Measurements from ENCODE around the gene UNC5B.
A peak's percentile ranks its signal among the peaks of the same experiment; 100 is the strongest.

The UNC5B gene

DNA sequence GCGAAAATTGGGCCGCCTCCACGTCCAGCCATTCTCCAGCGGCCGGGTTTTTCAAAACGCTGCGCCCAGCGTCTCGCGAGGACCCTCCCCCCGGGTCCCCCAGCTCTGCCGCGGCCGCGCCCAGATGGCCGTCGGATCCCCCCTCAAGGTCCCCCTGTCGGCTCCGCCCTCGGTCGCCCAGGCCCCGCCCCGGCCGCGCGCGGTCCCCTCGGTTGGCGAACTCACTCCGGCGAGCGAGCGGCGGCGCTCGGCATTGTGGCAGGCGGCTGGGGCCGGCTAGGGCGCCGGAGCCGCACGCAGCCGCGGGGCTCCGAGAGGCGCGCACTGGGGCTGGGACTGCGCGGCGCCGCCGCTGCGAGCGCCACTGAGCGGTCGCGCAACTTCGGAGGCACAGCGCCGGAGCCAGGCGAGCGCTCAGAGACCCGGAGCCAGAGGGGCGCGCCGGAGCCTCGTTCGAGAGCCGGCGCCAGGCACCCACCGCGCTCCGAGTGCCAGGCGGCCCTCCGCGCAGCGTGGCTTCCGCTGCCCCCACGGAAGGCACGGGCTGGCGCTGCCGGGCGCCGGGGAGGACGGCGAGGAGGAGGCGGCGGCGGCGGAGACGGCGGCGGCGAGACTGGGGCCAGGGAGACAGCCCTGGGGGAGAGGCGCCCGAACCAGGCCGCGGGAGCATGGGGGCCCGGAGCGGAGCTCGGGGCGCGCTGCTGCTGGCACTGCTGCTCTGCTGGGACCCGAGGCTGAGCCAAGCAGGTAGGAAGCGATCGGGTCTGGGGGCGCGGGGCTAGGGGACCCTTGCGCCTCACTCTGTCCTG, at the start of gene UNC5B:
TSS of gene UNC5B (plus strand) at position 253 of the 809 bp plus-strand sequence. CDS start at position 669, 416 bp downstream.
- peak in 1 of 2 donors; percentile 27 for DNase-seq (ENCODE audit: low read depth in 2 of 2, low spot score in 1 of 2)

DNA sequence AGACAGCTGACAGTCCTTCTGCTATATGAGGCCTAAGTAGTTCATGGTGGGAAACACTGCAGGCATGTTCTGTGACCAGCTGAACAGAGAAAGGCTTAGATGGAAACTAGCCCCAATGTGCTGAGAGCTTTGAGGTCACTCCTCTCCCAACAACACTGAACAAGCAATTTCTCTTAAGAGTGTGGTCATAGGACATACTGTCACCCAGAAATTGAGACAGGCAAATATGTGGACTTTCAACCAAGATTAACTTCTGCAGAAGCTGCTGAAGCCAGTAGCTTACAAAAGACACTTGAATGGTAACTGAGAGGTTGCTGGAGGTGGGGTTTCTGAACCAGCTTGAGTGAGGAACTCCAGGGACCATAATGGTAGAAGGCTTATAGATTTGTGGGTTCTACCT, 38.9 kb upstream of the UNC5B start:
- DNase-seq (ENCODE audit: low read depth in 2 of 2, low spot score in 1 of 2): no peak

DNA sequence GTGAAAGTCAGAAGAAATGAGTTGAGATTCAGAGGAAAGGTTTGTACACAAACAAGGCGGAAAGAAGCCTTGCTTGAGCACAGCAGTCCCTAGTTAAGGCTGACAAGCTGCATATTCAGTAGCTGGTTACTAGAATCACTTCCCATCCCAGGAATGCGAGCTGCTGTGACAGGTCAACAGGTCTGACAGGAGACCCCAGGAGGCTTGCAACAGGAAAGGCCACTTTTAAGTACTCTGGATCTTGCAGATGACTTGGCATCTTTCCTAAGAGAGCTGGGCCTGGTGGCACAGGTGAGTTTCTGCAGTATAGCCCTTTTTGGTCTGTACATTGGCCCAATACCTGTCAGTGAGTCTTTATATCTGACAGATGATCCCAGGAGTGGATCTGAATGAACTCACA, 35.7 kb upstream of the UNC5B start:
- DNase-seq (ENCODE audit: low read depth in 2 of 2, low spot score in 1 of 2): no peak

DNA sequence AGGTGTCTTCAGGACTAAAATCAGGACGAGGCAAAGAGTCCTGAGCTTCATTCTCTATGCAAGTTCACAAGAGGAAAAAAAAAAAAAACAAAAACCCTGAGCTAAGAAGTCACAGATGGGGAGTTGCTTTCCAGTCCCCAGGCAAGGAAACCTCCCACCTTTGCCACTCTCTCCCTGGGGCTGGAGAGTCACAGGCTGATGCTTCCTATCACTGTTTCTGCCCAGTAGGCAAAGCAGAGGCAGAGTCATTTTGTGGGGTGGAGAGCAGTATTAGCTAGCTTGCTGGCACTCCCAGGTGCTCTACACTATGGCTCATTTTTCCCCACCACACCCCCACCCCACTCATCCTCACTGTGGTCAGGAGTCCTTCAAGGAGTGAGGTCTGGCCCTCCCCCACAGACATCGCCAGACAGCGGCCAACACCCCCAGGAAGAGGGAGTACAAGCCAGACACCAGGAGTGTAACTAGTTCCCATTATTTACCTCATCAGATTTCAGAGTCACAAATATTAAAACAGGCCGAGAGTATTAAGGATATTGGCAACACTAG, 34.6 kb upstream of the UNC5B start:
- no peak for DNase-seq (ENCODE audit: low read depth in 2 of 2, low spot score in 1 of 2)

DNA sequence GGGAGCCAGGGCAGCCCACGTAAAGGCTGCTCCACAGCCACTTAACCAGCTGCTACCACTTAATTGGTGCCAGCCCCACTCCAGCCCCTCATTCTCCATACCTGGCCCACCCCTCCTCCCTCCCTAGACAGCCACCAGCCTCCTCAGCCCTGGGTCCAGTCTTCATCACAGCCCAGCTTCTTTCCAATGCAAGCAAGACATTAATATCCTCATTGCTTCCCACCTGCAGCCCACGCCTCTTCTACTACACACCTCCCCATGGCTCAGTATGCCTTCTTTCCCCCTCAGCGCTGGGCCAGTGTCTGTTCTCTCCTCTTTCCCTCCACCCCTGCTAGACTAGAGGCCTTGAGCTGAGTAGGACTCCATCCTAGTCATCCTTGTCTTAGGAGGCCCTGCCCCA, 33.5 kb upstream of the UNC5B start:
- no peak for DNase-seq (ENCODE audit: low read depth in 2 of 2, low spot score in 1 of 2)

DNA sequence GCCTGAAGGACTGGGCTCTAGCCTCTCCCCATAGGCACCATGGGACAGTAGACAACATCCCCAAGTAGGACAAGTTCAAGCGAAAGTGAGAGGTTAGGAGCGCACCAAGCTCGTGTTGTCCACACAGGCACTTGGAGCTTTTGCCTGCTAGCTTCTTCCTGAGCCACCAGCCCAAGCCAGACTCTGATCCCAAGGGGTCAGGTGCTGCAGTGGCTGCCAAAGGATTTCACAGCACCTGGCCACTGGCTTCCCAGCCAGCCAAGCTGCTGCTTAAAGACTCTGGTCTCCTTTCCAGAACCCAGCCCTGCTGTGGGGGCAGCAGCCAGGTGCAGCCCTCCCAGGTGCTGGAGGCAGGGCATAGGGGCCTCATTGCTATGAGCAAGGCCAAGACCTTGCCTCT, 33.0 kb upstream of the UNC5B start:
- DNase-seq (ENCODE audit: low read depth in 2 of 2, low spot score in 1 of 2): no peak

DNA sequence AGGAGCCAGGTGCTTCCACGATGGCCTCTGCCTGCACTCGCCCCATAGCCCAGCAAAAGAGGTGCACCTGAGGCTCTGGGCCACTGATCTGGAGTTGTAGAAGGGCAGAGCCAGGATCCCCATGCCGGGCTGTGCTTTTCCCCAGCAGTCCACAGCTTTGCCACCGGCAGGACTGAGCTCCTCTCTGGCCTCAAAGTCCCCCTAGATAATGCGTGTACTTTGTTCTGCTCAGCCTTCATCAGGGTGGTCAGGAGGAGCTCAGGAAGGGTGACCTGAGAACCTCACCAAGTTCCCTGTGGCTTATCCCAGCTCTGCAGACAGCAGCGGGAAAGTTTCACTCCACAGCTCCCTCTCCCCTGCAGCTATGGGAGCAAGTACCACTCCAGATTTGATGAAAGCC, 27.9 kb upstream of the UNC5B start:
- DNase-seq (ENCODE audit: low read depth in 2 of 2, low spot score in 1 of 2): no peak

DNA sequence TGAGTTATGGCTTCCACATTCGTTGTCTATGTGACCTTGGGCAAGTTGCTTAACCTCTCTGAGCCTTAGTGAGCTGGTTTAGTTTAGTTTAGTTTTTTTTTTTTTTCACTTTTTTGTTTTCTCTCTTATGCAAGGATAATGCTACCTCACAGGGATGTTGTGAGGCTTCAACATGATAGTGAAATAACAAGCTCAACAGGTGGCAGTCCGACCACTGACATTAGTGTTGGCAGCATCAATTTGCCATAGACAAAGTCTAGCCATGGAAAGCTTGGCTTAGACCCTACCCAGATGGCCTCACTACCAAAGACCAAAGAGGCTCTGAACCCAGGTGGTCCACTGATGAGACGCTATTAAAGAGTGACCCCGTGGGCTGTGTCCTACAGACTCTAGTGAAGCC, 27.2 kb upstream of the UNC5B start:
- no peak for DNase-seq (ENCODE audit: low read depth in 2 of 2, low spot score in 1 of 2)

DNA sequence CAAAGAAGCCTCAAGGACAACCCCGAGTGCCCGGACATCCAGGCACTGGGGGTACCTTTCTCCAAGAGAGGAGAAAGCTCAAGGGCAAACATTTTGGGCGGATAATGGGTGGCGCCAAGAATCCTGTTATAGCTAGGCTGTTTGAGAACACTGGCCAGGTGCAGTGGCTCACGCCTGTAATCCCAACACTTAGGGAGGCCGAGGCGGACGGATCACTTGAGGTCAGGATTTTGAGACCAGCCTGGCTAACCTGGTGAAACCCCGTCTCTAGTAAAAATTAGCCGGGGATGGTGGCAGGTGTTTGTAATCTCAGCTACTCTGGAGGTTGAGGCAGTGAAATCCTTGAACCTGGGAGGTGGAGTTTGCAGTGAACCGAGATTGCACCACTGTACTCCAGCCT, 25.2 kb upstream of the UNC5B start:
- no peak for DNase-seq (ENCODE audit: low read depth in 2 of 2, low spot score in 1 of 2)

DNA sequence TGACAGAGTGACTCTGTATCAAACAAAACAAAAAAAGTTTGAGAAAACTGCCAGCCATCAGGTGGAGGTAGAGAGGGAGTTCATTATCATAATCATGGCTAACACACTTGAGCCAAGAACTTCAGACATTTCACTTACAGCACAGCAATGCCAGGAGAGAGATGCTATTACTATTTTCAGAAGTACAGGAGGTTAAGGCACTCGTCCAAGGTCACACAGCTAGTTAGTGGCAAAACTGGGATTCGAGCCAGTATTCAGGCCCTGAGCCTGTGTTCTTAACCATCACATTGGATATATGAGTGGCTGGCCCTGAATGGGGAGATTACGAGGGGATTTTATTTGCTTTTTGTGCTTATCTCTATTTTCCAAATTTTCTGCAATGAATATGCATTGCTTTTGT, 24.8 kb upstream of the UNC5B start:
- DNase-seq (ENCODE audit: low read depth in 2 of 2, low spot score in 1 of 2): no peak

DNA sequence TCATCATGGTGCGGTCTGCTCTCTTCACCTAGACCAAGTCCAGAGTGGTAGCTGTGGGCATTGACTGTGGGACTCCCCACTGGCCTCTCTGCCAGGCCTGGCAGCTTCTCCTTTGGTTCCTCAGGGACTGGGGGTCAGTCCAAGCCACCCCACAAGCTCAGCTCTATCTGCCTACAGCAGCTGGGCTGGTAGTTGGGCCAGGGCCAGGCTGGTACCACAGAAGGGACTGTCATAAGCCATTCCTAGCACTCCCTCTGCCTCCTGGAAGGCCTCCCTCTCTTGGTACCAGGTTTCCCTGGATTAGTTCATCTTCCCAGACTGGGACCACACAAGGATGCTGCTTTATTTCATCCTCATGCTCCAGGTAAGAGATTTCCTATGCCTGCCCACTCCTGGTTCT, 24.2 kb upstream of the UNC5B start:
- DNase-seq (ENCODE audit: low read depth in 2 of 2, low spot score in 1 of 2): no peak

DNA sequence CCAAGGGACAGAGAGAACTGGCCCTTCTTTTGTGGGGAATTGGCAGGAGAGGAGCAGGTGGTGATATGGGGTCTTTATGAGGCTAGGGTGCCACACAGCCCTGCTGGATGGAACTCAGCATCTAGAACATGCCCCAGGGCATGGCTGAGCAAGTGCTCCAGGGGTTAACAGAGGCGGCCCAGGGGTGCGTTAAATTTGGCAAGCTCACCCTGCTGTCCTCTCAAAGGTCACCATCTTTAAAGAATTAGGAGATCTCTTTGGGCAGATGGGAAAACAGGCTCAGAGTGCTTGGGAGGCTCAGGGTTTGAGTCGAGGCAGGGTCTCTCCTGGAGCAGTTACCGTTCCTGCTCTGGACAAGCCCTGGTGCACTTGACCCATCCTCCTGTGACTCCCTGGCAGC, 21.4 kb upstream of the UNC5B start:
- no peak for DNase-seq (ENCODE audit: low read depth in 2 of 2, low spot score in 1 of 2)

DNA sequence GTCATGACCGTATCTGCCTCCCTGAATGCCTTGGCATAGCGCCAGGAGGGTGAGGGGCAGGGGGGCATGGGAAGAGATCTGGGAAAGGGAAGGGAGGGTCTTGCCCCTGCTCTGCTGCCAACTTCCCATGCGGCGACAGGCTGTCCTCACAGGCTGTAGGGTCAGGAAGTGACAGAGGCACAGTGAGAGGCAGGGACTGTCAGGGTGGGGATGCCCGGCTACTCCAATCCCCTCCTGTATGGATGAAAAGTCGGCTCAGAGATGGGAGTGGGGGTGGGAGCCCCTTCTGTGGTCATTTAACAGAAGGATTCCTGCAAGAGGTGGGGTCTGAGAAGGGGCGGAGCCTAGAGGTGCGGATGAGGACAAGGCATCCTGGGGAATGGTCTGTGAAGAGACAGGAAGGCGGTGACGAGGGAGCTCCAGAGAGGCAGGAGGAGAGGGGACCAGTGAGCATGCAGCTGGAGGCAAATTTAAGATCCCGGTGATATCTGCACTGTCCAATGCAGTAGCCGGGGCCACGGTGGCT, 20.8 kb upstream of the UNC5B start:
- DNase-seq (ENCODE audit: low read depth in 2 of 2, low spot score in 1 of 2): no peak

DNA sequence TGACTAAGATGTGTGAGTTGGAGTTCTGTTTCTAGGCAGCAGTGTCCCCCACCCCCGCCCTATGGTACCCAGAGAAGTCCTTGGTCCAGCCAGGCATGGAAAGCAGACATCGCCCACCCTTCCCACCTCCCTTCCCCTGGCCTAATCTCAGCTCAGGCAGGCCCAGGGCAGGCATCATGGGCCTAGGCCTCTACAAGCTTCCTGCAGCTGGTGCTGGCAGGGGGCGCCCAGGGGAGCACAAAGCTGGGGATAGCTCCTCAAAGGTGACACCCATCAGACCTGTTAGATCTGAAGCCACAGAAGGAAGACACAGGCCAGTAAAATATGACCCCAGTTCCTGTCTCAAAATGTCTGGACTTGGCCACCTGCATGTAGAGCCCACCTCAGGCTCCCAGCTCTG, 18.9 kb upstream of the UNC5B start:
- DNase-seq (ENCODE audit: low read depth in 2 of 2, low spot score in 1 of 2): no peak

DNA sequence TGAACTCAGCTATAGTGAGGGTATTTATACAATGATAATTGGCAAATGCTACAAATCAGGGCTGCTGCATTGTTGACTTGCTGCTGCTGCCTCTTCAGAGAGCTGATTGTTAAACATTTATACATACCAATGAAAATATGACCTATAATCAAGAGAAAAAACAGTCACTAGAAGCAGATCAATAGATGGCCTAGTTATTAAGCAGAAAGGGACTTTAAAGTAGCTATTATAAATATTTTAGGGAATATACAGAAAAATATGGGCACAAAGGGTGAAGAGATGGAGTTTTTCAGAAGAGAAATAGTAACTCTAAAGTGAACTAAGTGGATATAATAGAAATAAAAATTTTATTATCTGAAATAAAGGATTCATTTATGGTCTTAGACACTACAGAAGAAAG, 14.4 kb upstream of the UNC5B start:
- no peak for DNase-seq (ENCODE audit: low read depth in 2 of 2, low spot score in 1 of 2)

DNA sequence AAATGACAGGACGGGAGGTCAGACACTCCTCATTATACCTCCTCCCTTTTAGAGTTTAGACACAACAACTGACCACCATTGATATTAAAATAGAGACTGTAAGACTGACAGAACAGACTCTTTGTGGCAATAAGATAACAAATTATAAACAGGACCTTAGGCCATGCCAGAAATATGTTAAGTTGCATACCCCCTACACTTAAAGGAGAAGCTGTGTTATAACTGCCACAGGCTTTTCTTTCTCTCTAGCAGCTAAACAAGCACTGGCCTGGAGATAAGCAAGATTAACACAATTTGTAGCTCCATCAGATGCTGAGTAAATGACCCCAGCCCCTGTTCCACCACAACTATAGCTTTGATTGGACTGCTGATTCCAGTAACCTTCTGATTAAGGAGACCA, 10.5 kb upstream of the UNC5B start:
- DNase-seq (ENCODE audit: low read depth in 2 of 2, low spot score in 1 of 2): no peak

DNA sequence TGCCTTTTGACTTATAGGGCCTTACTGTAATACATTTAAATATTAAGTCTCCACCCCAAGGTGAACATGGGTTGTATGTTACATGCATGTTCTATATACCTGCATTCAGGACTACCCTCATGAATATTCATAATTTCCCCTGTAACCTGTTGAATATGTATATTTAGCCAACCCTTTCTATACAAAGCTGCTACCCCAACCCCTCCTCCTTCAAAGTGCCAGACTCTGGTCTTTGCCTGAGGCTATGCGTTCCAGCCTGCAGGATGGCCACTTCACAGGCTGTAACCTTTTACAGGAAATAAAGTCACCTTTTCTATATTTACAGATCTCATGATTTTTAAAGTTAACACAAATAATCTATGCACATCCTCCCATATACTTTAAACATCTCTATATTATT, 10.1 kb upstream of the UNC5B start:
- no peak for DNase-seq (ENCODE audit: low read depth in 2 of 2, low spot score in 1 of 2)

DNA sequence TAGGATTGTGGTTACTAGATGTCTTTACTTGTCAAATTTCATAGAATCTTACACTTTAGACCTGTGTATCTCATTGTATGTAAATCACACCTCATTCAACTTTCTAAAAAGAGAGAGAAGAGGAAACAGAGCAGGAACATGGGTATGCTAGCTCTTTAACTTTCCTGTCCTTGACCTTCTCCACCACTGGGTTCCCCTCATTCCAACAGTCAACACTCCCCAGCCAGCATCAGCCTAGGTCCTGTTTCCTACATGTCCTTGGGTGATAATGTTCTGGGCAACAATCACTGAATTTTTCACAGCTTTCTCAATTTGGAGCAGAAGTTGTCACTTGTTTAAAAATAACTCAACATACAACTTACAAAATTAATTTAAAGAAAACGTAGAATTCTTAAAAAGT, 9.2 kb upstream of the UNC5B start:
- no peak for DNase-seq (ENCODE audit: low read depth in 2 of 2, low spot score in 1 of 2)

DNA sequence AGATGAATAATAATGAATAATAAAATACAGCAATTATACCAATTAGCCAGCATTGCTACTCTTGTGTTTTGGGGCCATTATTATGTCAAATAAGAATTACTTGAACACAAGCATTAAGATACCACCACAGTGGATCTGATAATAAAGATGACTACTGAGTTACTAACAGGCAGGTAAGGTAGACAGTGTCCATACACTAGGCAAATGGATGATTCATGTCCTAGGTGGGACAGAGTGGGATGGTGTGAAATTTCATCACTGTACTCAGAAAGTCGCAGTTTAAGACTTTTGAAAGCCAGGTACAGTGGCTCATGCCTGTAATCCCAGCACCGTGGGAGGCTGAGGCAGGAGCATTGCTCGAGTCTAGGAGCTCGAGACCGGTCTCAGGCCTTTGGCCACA, 8.7 kb upstream of the UNC5B start:
- no peak for DNase-seq (ENCODE audit: low read depth in 2 of 2, low spot score in 1 of 2)

DNA sequence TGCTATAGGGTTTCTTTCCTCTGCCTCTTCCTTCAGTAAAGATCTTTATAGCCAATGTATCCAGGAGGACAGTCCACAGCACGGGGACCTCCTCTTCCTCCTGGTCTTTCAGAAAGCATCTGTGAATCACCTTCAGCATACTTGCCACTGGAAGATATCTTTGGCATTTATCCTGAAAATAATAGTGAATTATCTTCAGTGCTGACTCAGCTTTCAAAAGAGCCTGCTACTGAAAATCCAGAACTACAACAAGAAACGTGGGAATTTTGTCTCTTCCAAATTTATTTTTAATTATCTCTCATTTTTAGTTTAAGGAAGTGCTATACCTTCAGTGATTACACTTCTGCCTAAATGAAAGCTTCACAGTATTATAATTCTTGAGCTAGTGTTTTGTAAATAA, 7.6 kb upstream of the UNC5B start:
- DNase-seq (ENCODE audit: low read depth in 2 of 2, low spot score in 1 of 2): no peak

DNA sequence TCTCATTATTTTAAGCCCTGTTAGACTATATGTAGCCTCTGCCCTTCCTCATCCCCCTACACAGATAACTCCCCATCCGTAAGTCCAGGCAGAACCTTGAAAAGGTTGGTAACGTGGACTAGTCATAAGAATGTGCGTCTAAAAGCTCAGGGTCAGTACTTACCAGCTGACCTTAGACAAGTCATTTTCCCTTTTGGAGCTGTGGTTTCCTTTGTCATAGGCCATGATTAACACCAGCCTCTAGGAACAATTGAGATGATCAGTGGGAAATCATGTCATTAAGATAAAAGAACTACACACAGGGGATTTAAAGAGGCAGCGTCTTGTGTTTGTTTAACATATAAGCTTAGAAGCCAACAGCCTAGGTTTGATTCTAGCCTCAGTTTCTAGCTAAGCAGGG, 6.9 kb upstream of the UNC5B start:
- no peak for DNase-seq (ENCODE audit: low read depth in 2 of 2, low spot score in 1 of 2)

DNA sequence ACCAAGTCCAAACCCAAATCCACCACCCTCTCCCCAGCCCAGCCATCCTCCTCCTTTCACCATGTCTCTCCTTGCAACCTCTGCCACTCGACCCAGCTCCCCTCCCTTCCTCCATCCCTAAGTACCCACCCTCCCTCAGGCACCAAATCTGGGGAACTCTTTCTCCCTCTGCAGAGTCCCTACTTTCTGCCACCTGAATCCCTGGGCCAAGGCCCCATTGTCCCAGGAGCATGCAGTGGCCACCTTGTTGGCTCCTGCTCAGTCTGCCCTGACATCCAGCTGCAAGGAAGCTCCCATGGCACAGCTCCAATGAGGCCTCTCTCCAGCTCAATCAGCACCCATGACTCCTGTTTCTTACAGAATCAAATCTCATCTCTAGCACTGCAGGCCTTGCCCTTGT, 5.5 kb upstream of the UNC5B start:
- DNase-seq (ENCODE audit: low read depth in 2 of 2, low spot score in 1 of 2): no peak

DNA sequence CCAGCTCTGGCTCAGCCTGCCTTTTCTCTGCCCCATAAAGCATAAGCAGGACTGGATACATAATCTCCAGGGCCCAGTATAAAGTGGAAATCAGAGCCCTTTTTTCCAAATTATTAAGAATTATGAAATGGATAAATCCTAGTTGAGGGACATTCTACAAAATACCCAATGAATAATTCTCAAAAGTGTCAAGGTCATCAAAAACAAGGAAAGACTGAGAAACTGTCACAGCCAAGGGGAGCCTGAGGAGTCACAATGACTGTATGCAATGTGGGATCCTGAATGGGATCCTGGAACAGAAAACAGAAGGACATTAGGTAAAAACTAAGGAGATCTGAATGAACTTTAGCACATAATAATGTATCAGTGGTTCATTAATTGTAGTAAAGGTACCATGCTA, 4.8 kb upstream of the UNC5B start:
- no peak for DNase-seq (ENCODE audit: low read depth in 2 of 2, low spot score in 1 of 2)

Data from stimulated activated CD8-positive, alpha-beta memory T cell treated with anti-CD3 and anti-CD28 coated beads, Interleukin-4, amount 100 ng/mL, for 4 hours (primary cell).